Measurements from ENCODE around the gene AUP1.

DNA sequence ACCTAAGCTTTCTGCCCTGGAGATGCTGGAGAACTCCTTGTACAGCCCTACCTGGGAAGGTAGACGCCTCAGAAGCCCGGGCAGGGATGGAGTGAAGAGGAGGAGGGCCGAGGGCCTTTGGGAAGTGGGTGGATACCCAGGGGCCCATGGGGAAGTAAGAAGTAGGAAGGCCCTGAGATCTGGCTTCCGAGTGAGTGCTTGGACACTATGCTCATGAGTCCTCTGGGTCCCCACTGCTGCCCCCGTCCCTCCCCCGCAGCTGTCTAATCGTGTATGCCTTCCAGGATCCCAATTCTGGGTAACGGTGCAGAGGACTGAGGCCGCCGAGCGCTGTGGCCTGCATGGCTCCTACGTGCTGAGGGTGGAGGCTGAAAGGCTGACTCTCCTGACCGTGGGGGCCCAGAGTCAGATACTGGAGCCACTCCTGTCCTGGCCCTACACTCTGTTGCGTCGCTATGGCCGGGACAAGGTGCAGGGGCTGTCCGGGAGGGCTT lies 26.2 kb upstream of the AUP1 start:
- TF ChIP-seq, protein P1, sequence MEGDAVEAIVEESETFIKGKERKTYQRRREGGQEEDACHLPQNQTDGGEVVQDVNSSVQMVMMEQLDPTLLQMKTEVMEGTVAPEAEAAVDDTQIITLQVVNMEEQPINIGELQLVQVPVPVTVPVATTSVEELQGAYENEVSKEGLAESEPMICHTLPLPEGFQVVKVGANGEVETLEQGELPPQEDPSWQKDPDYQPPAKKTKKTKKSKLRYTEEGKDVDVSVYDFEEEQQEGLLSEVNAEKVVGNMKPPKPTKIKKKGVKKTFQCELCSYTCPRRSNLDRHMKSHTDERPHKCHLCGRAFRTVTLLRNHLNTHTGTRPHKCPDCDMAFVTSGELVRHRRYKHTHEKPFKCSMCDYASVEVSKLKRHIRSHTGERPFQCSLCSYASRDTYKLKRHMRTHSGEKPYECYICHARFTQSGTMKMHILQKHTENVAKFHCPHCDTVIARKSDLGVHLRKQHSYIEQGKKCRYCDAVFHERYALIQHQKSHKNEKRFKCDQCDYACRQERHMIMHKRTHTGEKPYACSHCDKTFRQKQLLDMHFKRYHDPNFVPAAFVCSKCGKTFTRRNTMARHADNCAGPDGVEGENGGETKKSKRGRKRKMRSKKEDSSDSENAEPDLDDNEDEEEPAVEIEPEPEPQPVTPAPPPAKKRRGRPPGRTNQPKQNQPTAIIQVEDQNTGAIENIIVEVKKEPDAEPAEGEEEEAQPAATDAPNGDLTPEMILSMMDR (IDR thresholded peaks at IDR 0.05), result no peak
- no peak for TF ChIP-seq POLR2A (IDR thresholded peaks at IDR 0.05)

Measured in esophagus squamous epithelium (tissue), 4 donors.